Muscle of leg (tissue), 11 donors: ENCODE measurements around the gene RPL34. TPM values are rescaled to one million over a fixed set of nuclear protein-coding genes. Genes with fewer than 3 reads are reported as not detected.
A peak's percentile ranks its signal among the peaks of the same experiment; 100 is the strongest.

Experiments used
- DNase-seq: peaks from one replicate; pipeline ENCODE4 v3.0.0; 2013
- H3K27ac ChIP-seq: one replicate; pipeline ENCODE4 v1.5.1; 2013; ENCODE audit warnings: mild to moderate bottlenecking, low read length, control low read depth
- H3K27me3 ChIP-seq: one replicate; pipeline ENCODE4 v1.6.1; 2013; ENCODE audit warnings: low read length; ENCODE audit not compliant: control insufficient read depth, insufficient read depth
- H3K36me3 ChIP-seq: one replicate; pipeline ENCODE4 v1.6.1; 2013; ENCODE audit warnings: low read length; ENCODE audit not compliant: control insufficient read depth, insufficient read depth
- H3K4me1 ChIP-seq: one replicate; pipeline ENCODE4 v1.6.1; 2013; ENCODE audit warnings: low read length; ENCODE audit not compliant: control insufficient read depth, insufficient read depth
- H3K4me3 ChIP-seq: one replicate; pipeline ENCODE4 v1.5.1; 2013; ENCODE audit warnings: low read length, control low read depth
- H3K9me3 ChIP-seq: replicated peaks from 2 replicates; pipeline ENCODE4 v1.6.1; 2013; ENCODE audit warnings: low read depth, low read length; ENCODE audit not compliant: control insufficient read depth
- WGBS: methylation state at CpG from one replicate; pipeline ENCODE4 v1.1.5; 2013; ENCODE audit warnings: missing lambda C conversion rate; ENCODE audit not compliant: insufficient coverage; 5-methylcytosine and 5-hydroxymethylcytosine counted together
- polyA plus RNA-seq, 8 donors: library from polyadenylated mRNA; unstranded; fragments of 120-200 nt; gene quantifications; one replicate each; pipeline versions ENCODE4 v1.2.1 to v1.2.3, GENCODE V29; 2013; ENCODE audit warnings: inconsistent platforms in 1 of 8, low replicate concordance in 1 of 8; ENCODE audit not compliant: insufficient read length in 8 of 8, insufficient read depth in 1 of 8
- total RNA-seq: library from RNA; stranded (reverse); fragments of 120-200 nt; gene quantifications from one replicate; pipeline ENCODE4 v1.2.4, GENCODE V29; 2013

RPL34 gene
- total and polyA plus RNA-seq, 9 donors, result 1,779 to 3,688 (median 2,209) TPM

- Histone ChIP-seq H3K27me3 (no peaks in the 10 kb centered on the region), H3K4me1 (peaks cover 5% of the 10 kb centered on the region), H3K9me3 (peaks cover 2% of the 10 kb centered on the region), H3K36me3 (peaks cover 21% of the 10 kb centered on the region), H3K4me3 (peak overlapping the region; percentile 70), H3K27ac (peak overlapping the region; percentile 8)
- no peak for DNase-seq
- WGBS, result 67% methylated on average over 3 of the region's 7 CpGs
Observed at GRCh38 chr4:108619372-108620100, 840 bp upstream of the RPL34 start.

GRCh38 chr4:108620933-108621905 is 843 bp downstream of the RPL34 start:
- WGBS, result 14% methylated on average over 10 of the region's 23 CpGs
- peaks cover 5% of the 10 kb centered on the region for H3K4me1 ChIP-seq
- no peak for DNase-seq
- no peaks in the 10 kb centered on the region for H3K9me3 ChIP-seq
- H3K4me3 ChIP-seq, result peak overlapping the region; percentile 70
- no peaks in the 10 kb centered on the region for H3K27me3 ChIP-seq
- H3K36me3 ChIP-seq, result peaks cover 31% of the 10 kb centered on the region
- H3K27ac ChIP-seq, result peak overlapping the region; percentile 88

- Histone ChIP-seq H3K36me3 (peaks cover 39% of the 10 kb centered on the region), H3K27me3 (no peaks in the 10 kb centered on the region), H3K4me1 (peaks cover 5% of the 10 kb centered on the region), H3K27ac (no peak overlapping the region), H3K9me3 (no peaks in the 10 kb centered on the region), H3K4me3 (no peak overlapping the region)
- WGBS, result no CpG with 5 or more reads among the region's 4 CpGs
- no peak for DNase-seq
Observed at GRCh38 chr4:108622022-108622421, 1.6 kb downstream of the RPL34 start.

- H3K36me3 ChIP-seq, result peaks cover 47% of the 10 kb centered on the region
- DNase-seq, result no peak
- peaks cover 5% of the 10 kb centered on the region for H3K4me1 ChIP-seq
- no peaks in the 10 kb centered on the region for H3K9me3 ChIP-seq
- no peak overlapping the region for H3K4me3 ChIP-seq
- 100% methylated on average over 4 of the region's 5 CpGs for WGBS
- H3K27me3 ChIP-seq, result no peaks in the 10 kb centered on the region
- no peak overlapping the region for H3K27ac ChIP-seq
Observed at GRCh38 chr4:108622828-108623227, 2.5 kb downstream of the RPL34 start.

GRCh38 chr4:108624263-108625056 is 4.1 kb downstream of the RPL34 start:
- H3K27ac ChIP-seq, result no peak overlapping the region
- no peaks in the 10 kb centered on the region for H3K27me3 ChIP-seq
- no peaks in the 10 kb centered on the region for H3K9me3 ChIP-seq
- peaks cover 5% of the 10 kb centered on the region for H3K4me1 ChIP-seq
- DNase-seq, result no peak
- peaks cover 51% of the 10 kb centered on the region for H3K36me3 ChIP-seq
- H3K4me3 ChIP-seq, result no peak overlapping the region
- no CpG with 5 or more reads among the region's 2 CpGs for WGBS

- no peak for DNase-seq
- Histone ChIP-seq H3K4me3 (no peak overlapping the region), H3K27me3 (no peaks in the 10 kb centered on the region), H3K4me1 (peaks cover 5% of the 10 kb centered on the region), H3K36me3 (peaks cover 60% of the 10 kb centered on the region), H3K27ac (no peak overlapping the region), H3K9me3 (no peaks in the 10 kb centered on the region)
- 100% methylated on average over 1 of the region's 1 CpG for WGBS
Observed at GRCh38 chr4:108626056-108626455, 5.7 kb downstream of the RPL34 start.

- no peaks in the 10 kb centered on the region for H3K9me3 ChIP-seq
- DNase-seq, result no peak
- H3K27ac ChIP-seq, result no peak overlapping the region
- no peaks in the 10 kb centered on the region for H3K27me3 ChIP-seq
- H3K4me1 ChIP-seq, result no peaks in the 10 kb centered on the region
- H3K4me3 ChIP-seq, result no peak overlapping the region
- H3K36me3 ChIP-seq, result peaks cover 59% of the 10 kb centered on the region
Observed at GRCh38 chr4:108628411-108628810, 8.0 kb downstream of the RPL34 start.

- no peak for DNase-seq
- H3K4me1 ChIP-seq, result no peaks in the 10 kb centered on the region
- H3K27ac ChIP-seq, result no peak overlapping the region
- no peaks in the 10 kb centered on the region for H3K9me3 ChIP-seq
- H3K27me3 ChIP-seq, result no peaks in the 10 kb centered on the region
- no peak overlapping the region for H3K4me3 ChIP-seq
- peaks cover 23% of the 10 kb centered on the region for H3K36me3 ChIP-seq
- WGBS, result 82% methylated on average over 5 of the region's 8 CpGs
Observed at GRCh38 chr4:108635070-108635655, 14.8 kb downstream of the RPL34 start.

- Histone ChIP-seq H3K4me3 (no peak overlapping the region), H3K27ac (no peak overlapping the region), H3K27me3 (no peaks in the 10 kb centered on the region), H3K36me3 (peaks cover 18% of the 10 kb centered on the region), H3K9me3 (no peaks in the 10 kb centered on the region), H3K4me1 (no peaks in the 10 kb centered on the region)
- DNase-seq, result no peak
- WGBS, result no CpG with 5 or more reads among the region's 1 CpG
Observed at GRCh38 chr4:108636246-108636645, 15.9 kb downstream of the RPL34 start.
